WTC11 (cell line): ENCODE data around the gene LSM7.

Source experiments
- CREB1 ChIP-seq: sonication (generic); formaldehyde crosslinking; IDR thresholded peaks from 2 replicates; pipeline ENCODE4 v1.8.0; 2023; ENCODE audit warnings: mild to moderate bottlenecking, missing genetic modification reagents
- CREM ChIP-seq: sonication (generic); formaldehyde crosslinking; IDR thresholded peaks from 2 replicates; pipeline ENCODE4 v1.8.1; 2022; ENCODE audit warnings: mild to moderate bottlenecking, missing genetic modification reagents, moderate library complexity
- CTCF ChIP-seq: fragments of 200-600 bp; IDR thresholded peaks from 2 replicates; pipeline ENCODE4 v1.8.0; 2022; ENCODE audit warnings: antibody characterized with exemption
- ELF4 ChIP-seq: sonication (generic); formaldehyde crosslinking; IDR thresholded peaks from 2 replicates; pipeline ENCODE4 v1.8.1; 2022; ENCODE audit warnings: low read depth, mild to moderate bottlenecking, moderate library complexity, missing genetic modification reagents
- IRF1 ChIP-seq: sonication (generic); formaldehyde crosslinking; IDR thresholded peaks from 2 replicates; pipeline ENCODE4 v1.8.0; 2023; ENCODE audit warnings: missing genetic modification reagents
- JUN ChIP-seq: sonication (generic); formaldehyde crosslinking; IDR thresholded peaks from 2 replicates; pipeline ENCODE4 v1.8.0; 2023; ENCODE audit warnings: mild to moderate bottlenecking, missing genetic modification reagents
- NR1H2 ChIP-seq: sonication (generic); formaldehyde crosslinking; IDR thresholded peaks from 2 replicates; pipeline ENCODE4 v1.9.0; 2021; ENCODE audit warnings: mild to moderate bottlenecking, moderate library complexity, missing genetic modification reagents
- SMAD3 ChIP-seq: sonication (generic); formaldehyde crosslinking; IDR thresholded peaks from 2 replicates; pipeline ENCODE4 v1.8.0; 2022; ENCODE audit warnings: missing genetic modification reagents, mild to moderate bottlenecking, borderline replicate concordance
- TEAD1 ChIP-seq: sonication (generic); formaldehyde crosslinking; IDR thresholded peaks from 2 replicates; pipeline ENCODE4 v1.8.0; 2022; ENCODE audit warnings: mild to moderate bottlenecking, missing genetic modification reagents
- ZNF532 ChIP-seq: fragments of 250-450 bp; sonication (Bioruptor Pico); IDR thresholded peaks from 2 replicates; pipeline ENCODE4 v1.9.0; 2021; ENCODE audit warnings: mild to moderate bottlenecking, borderline replicate concordance
- TF ChIP-seq, protein P1 (sequence below): sonication (generic); formaldehyde crosslinking; IDR thresholded peaks from 2 replicates; pipeline ENCODE4 v1.8.1; 2023; ENCODE audit warnings: mild to moderate bottlenecking, missing genetic modification reagents, moderate library complexity
- TF ChIP-seq, protein P2 (sequence below): sonication (generic); formaldehyde crosslinking; IDR thresholded peaks from 2 replicates; pipeline ENCODE4 v1.8.0; 2022; ENCODE audit warnings: mild to moderate bottlenecking, missing genetic modification reagents
- TF ChIP-seq, protein P3 (sequence below): sonication (generic); formaldehyde crosslinking; IDR thresholded peaks from 2 replicates; pipeline ENCODE4 v1.8.1; 2022; ENCODE audit warnings: low read depth, missing genetic modification reagents, borderline replicate concordance

DNA sequence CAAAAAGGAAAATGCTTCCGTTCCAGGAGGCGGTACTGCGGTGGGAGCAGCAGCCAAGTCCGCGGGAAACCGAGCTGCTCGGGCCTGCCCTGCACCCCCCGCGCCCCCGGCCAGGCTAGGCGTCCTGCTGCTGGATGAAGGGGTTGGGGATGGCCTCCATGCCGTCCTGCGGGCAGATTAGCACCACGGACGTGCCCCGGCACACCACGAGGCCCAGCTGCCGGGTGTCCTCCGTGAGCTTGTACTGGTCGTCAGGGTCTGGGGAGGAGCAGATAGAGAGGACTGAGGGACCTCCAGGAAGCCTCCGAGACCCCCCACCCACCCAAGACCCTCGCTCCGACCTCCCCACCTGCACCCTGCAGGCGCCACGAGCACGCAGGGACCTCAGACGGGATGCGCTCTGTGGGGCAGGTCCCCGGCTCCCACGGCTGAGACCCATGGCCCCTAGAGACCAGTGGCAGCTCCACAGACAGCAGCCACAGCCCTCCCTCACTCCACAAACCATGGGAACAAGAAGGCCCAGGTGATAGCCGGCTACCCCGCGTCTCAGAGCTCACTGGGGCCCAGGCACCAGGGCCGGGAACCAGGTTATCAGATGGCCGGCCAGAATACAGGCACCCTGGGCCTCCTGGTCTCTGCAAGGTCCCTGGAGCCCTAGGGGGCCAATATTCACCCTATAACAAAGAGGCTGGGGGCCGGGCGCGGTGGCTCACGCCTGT lies 6.7 kb downstream of the LSM7 start:
- TF ChIP-seq, protein P1, sequence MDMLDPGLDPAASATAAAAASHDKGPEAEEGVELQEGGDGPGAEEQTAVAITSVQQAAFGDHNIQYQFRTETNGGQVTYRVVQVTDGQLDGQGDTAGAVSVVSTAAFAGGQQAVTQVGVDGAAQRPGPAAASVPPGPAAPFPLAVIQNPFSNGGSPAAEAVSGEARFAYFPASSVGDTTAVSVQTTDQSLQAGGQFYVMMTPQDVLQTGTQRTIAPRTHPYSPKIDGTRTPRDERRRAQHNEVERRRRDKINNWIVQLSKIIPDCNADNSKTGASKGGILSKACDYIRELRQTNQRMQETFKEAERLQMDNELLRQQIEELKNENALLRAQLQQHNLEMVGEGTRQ (CRISPR knock-in tag): no peak
- TF ChIP-seq CTCF (no peak), IRF1 (CRISPR knock-in tag) (no peak), CREM (CRISPR knock-in tag) (no peak), NR1H2 (CRISPR knock-in tag) (no peak), TEAD1 (CRISPR knock-in tag) (no peak), JUN (CRISPR knock-in tag) (no peak), ELF4 (CRISPR knock-in tag) (no peak), SMAD3 (CRISPR knock-in tag) (no peak), CREB1 (CRISPR knock-in tag) (no peak), ZNF532 (CRISPR knock-in tag) (no peak)
- TF ChIP-seq, protein P2, sequence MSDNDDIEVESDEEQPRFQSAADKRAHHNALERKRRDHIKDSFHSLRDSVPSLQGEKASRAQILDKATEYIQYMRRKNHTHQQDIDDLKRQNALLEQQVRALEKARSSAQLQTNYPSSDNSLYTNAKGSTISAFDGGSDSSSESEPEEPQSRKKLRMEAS (CRISPR knock-in tag): no peak
- TF ChIP-seq, protein P3, sequence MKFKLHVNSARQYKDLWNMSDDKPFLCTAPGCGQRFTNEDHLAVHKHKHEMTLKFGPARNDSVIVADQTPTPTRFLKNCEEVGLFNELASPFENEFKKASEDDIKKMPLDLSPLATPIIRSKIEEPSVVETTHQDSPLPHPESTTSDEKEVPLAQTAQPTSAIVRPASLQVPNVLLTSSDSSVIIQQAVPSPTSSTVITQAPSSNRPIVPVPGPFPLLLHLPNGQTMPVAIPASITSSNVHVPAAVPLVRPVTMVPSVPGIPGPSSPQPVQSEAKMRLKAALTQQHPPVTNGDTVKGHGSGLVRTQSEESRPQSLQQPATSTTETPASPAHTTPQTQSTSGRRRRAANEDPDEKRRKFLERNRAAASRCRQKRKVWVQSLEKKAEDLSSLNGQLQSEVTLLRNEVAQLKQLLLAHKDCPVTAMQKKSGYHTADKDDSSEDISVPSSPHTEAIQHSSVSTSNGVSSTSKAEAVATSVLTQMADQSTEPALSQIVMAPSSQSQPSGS (CRISPR knock-in tag): no peak
